ENCODE data around the gene KIF13A.
"Not testable (repeated sequence)": the region's sequence is repeated elsewhere in the genome, so short reads cannot be mapped to it uniquely, and the experiment has no call there.

The KIF13A gene

DNA sequence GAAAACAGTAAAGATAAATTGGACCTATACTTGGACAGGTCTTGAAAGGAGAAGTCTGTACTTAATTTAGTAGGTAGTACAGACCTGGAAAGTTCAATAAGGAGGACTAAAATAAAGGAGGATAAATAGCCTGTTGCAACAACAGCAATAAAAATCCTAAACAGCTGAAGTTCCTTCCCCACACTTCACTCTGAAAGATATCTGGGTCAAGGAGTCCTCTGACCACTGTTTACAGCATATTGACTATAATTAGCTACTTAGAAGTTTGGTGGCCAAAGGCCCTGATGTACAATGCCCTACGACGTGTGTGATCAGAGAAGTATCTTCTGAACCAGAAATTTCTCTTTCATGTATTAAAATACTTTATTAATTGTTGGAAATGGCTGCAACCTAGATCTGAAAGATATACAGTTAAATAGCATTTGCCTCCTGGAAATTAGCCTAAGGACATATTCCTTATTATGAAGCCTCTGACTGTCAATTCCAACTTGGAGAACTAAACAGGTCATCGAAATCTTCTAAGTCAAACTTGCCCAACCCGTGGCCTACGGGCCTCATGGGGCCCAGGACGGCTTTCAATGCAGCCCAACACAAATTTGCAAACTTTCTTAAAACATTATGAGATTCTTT lies 82.8 kb downstream of the KIF13A start:
- DNase-seq (ENCODE audit: low read depth in 4 of 4, low spot score in 1 of 4), result no peak

DNA sequence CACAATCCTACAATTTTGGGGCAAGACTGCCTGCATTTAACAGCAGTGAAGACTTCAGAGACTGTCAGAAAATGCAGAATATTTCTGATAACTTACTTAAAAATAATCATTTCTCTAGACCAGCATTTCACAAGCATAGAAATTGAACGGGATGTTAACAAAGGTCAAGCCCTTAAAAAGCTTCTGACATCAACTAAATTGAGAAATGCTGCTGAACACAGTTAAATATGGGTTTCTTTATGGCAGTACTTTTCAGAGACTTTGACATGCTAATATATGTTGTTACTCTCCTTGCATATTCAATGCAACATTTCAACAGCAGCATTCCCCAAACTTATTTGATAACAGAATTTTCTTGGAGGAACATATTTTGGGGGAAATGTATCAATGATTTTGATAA lies 84.5 kb downstream of the KIF13A start:
- no peak for DNase-seq (ENCODE audit: low read depth in 4 of 4, low spot score in 1 of 4)

DNA sequence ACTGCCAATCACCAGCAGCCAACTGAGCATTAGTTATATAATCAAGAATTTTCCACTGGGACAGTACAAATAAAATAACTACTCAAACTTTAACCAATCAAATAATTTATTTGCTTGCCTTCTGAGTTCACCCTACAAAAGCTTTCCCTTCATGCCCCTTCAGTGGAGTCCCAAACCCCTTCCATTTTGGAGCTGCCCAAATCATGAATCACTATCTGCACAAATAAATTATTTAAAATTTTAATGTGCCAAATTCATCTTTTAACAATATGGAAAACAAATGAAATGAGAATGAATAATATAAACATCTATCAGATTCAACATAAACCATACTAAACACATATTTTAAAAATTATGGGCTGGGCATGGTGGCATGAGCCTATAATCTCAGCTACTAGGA lies 85.9 kb downstream of the KIF13A start:
- DNase-seq (ENCODE audit: low read depth in 4 of 4, low spot score in 1 of 4), result no peak

DNA sequence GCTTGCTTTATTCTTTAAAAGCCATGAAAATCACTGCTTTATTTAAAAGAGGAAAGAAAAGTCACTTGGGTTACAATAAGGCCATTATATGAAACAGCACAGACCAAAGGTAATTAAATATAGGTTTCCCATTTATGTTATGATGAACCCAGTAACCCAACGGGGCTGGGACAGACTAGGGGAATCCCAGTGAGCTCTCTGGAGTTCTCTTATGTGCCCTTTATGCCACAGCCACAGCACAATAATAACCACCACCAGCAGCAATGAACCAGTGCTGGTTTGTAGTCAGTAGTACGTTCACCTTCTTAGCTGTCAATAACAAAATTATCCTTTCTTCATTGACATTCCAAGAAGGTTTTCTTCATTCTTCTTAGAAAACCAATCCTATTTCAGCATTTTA lies 87.4 kb downstream of the KIF13A start:
- DNase-seq (ENCODE audit: low read depth in 4 of 4, low spot score in 1 of 4), result no peak

DNA sequence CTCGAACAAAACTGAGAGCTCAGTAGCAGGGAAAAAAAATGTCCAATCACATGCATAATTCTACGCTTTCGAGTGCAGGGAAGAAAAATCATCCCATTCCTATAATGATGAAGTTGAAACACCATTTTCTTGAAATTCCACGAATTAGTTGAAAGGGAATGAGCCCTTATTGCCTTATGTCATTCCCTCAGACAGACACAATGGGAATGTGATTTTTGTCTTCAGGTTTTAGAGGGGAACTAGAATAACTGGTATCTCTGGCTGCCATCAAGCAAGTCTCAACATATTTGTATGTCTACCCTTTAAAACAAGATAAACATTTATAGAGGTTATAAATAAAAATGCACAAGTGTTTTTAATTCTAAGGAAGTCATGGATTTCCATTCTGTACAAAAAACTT lies 87.9 kb downstream of the KIF13A start:
- DNase-seq (ENCODE audit: low read depth in 4 of 4, low spot score in 1 of 4), result no peak

DNA sequence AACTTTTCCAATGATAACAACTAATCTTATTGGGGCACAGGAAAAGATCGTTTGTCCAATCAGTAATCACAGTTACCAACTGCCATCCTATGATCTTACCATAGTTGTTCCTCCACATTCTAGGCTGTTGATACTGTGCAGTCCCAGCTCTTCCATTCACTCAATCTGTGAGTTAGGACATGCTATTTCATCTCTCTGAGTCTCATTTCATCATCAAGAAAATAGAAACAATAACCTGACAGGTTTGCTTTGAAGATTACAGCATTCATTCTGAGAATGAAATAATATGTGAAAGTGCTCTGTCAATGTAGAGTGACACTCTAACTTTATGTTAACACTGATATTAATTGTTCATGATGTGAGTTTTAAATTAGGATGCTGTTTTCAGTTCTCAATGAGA lies 89.8 kb downstream of the KIF13A start:
- no peak for DNase-seq (ENCODE audit: low read depth in 4 of 4, low spot score in 1 of 4)

DNA sequence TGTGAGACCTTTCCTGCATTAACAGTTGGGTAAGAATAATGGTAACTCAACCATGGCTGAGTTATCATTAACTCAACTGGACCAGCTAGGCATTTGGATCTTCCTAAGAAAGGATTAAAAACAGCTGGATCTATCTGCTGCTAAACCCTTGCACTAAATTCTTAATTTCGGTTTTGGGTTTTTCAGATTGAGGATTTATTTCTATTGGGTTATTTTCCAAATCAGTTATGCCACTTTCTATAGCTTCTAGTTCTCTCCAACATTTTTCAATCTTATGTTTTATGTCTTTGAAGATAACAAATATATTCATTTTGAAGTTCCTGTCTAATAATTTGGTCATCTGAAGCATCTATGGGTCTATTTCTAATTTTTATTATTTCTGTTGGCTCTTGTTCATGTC lies 92.5 kb downstream of the KIF13A start:
- DNase-seq (ENCODE audit: low read depth in 4 of 4, low spot score in 1 of 4), result no peak

DNA sequence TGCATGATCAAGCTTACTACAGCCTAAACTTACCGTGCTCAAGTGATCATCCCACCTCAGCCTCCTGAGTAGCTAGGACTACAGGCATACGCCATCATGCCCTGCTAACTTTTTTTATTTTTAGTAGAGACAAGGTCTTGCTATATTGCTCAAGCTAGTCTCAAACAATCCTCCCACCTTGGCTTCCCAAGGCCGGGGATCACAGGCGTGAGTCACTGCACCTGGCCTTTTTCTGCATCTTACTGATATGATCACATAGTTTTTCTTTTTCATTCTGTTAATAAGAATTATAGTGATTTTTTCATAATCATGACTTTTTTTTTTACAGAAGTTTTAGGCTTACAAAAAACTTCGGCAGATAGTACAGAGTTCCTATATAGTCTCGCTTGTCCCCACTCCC lies 93.2 kb downstream of the KIF13A start:
- DNase-seq (ENCODE audit: low read depth in 4 of 4, low spot score in 1 of 4), result no peak

DNA sequence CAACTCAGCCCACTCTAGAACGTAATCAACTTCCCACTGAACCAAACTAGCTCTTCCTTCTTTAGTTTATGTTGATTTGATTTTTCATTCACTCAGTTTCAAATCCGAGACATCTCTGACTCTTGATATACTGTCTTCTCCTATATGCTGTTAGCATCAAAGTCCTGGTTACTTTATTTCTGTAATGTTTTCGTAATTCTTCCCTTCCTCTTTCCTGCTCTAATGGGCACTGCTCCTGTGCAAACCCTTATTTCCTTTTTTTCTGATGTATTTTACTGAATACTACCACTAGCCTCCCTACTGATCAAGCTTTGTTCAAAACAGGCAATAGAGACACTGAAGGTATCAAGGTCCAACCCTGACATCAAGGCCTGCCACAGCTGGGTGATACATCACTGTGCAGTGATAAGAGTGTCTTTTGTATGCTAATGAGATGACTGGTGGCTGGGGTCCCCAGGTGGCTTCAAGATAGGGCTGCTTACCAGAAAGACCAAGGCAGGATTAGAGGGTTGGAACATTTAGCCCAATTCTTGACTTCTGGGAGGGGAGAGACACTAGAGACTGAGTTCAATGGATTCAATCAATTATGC lies 95.2 kb downstream of the KIF13A start:
- DNase-seq (ENCODE audit: low read depth in 4 of 4, low spot score in 1 of 4), result no peak

DNA sequence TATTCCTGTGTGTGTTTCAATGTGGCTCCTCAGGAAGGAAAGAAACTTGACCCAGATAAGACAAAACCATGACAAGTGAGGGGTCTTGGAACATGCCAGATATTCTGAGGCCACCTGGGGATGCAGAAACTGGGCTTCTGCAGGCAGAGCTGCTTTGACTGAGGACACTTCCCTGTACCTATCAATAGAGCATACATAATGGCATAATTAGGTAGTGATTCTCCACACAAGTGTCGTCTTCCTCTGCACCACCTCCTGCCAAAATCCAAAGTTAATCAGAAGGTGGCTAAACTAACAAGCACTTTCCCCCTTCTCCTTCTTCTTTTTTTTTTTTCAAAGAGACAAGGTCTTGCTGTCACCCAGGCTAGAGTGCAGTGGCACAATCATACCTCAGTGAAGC lies 97.1 kb downstream of the KIF13A start:
- DNase-seq (ENCODE audit: low read depth in 4 of 4, low spot score in 1 of 4), result no peak

DNA sequence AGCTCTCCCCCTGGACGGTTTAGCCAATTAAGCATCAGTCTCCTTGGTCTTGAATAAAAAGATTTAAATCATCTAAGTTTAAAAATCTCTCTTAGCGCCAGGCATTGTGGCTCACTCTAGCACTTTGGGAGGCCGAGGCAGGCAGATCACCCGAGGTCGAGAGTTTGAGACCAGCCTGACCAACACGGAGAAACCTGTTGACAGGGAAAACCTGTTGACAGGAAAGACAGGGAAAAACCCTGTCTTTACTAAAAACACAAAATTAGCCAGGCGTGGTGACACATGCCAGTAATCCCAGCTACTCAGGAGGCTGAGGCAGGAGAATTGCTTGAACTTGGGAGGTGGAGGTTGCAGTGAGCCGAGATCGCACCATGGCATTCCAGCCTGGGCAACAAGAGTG lies 97.7 kb downstream of the KIF13A start:
- DNase-seq (ENCODE audit: low read depth in 4 of 4, low spot score in 1 of 4), result not testable (repeated sequence)

DNA sequence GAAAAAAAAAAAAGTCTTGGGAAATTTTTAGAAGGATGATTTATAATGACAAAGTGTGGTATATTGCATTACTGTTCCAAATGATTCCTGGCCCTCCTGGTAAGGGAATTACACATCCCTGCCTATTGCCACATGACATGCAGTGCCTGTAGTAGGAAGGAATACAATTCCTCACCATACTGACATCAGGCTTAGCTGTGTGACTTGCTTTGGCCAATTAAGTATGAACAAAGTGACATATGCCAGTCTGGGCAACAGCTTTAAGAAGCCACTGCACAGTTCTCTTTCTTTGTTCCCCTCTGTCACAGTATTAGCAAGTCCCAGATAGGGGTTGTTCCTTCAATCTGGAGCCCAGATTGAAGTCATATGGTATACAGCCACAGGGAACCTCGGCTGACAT lies 100.5 kb downstream of the KIF13A start:
- no peak for DNase-seq (ENCODE audit: low read depth in 4 of 4, low spot score in 1 of 4)

DNA sequence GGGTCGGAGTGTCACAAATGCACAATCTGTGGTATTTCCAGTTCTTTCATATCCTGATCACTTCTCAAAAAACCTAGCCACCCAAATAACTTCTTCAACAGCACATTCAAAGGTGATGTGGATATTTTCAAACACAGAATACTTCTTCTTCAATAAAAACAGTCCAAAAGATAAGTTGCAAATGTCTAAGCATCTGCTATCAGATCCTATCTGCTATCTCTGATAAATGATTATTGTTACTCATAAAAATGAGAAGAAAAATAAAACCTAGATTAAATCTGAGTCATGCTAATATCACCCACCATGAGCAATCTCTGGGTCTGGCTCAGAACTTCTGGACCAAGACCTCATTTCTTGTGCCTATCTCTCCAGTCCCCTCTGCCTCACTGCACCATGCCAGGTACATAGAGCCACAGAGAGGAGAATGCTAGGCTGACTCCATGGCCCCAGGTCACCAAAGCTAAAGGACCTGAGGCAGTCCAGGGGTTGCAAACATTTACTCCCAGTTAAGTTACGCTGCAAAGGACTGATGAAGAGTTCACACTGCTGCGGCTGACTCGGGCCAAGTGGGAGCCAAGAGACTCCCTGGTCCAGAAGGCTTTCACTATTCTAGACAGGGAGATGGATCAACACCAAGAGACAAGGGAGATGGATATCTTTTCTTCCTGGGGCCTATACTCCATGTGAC lies 101.4 kb downstream of the KIF13A start:
- no peak for DNase-seq (ENCODE audit: low read depth in 4 of 4, low spot score in 1 of 4)

DNA sequence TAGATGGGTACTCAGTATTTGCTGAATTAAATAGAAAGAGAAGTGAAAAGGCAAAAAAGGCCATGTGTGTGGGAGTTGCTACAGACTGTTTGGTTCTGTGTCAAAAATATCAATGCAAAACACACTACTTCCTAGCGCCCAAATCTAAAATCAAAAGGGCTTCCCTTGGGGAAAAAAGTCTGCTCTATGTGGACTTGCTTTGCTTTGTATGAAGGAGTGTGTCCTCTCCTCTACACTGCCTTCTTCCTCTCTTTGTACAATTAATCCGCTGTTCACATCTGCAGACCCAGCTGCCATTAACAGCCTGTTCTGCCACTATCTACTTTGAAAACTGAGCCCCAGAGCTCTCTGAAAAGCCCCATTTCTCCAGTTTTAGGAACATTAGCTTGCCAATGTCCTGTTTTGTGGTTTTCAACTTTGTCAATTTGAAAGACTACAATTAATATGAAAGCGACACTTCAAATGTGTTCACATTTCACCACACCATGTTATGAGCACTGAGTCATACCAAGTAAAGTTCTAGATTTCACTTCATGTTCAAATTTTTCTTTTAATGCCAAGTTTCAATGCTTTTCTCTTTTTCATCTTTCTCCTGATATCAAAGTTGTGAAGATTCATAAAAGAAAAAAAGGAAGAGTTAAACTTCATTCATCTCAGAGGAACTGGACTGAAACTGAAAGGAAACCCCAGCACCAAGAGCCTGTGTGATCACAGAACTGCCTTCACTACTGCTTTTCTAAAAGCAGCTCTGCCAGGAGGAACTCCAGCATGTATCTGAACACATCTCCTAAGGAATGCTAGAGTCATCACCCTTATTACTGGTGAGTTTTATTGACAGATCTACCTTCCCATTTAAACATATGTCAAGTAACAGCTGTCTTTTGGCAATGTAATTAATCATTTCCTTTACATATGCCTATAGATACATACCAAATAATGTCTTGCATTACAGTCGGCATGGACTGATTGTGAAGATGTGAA lies 102.6 kb downstream of the KIF13A start:
- DNase-seq (ENCODE audit: low read depth in 4 of 4, low spot score in 1 of 4), result no peak

DNA sequence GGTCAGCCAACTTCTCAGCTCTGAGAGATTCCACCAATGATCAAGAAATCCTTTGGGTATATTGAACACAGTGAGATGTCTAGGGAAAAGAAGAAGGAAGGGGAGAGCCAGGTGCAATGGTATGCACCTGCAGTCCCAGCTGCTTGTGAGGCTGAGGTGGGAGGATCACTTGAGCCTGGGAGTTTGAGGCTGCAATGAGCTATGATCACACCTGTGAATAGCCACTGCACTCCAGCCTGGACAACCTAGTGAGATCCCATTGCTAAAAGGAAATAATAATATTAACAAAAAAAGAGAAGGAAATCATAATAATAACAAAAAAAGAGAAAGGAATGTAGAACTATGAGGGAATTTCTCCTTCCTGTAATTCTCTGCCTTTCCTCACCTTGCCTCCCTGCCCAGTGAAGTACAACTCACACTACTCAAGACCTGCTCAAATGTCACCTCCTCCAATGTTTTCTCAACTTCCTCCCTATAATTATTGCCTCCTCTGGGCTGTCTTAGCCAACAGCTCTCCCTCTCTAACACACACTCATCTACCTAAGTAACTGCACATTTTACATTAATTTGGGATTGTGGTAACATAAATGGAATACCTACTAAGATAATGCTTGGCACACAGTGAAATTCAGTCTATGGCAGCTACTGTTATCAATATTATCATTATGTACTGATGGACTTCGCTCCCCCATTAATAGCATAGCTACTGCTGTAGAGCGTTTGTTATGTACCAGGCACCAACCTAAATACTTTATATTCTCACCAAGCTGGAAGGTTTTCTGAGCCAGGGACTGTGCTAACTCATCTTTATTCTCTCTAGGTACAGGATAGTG lies 103.6 kb downstream of the KIF13A start:
- DNase-seq (ENCODE audit: low read depth in 4 of 4, low spot score in 1 of 4), result no peak

DNA sequence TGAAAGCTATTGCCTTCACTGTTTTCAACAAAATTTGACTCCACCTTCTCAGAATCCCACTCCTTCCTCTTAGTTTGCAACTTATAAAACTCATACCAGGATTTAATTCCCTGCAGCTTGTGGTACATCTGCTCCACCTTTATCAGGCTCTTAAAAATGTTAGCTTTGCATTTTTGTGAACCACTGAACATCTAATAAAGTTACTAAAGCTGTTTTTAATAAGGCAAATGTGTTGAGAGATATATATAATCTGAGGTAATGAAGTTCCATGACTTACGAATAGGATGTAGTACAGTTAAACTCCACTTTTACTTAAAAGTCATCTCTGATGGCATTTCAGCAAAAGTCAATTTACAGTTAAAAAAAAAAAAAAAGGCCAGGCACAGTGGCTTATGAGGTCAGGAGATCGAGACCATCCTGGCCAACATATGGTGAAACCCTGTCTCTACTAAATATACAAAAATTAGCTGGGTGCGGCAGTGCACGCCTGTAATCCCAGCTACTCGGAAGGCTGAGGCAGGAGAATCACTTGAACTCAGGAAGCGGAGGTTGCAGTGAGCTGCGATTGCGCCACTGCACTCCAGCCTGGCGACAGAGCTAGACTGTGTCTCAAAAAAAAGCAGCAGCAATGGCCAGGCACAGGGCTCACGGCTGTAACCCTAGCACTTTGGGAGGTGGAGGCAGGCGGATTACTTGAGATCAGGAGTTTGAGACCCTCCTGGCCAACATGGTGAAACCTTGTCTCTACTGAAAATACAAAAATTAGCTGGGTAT lies 106.2 kb downstream of the KIF13A start:
- no peak for DNase-seq (ENCODE audit: low read depth in 4 of 4, low spot score in 1 of 4)

DNA sequence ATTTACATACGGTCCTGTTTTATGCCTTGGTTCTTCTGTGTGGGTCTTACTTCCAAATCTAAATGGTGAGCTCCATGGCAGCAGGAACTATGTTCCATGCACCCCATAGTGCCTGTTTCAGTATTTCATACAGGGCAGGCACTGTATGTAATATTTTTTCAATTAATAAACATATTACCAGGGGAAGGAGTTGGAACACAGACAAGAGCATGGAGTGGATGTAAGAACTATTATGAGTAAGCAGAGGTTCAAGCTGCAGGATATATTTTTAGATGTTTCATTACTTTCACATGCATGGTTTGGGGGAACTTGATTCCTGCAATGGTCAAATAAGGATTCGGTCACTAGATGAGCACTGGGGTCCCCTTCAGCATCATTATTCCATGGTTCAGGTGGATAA lies 108.3 kb downstream of the KIF13A start:
- no peak for DNase-seq (ENCODE audit: low read depth in 4 of 4, low spot score in 1 of 4)

DNA sequence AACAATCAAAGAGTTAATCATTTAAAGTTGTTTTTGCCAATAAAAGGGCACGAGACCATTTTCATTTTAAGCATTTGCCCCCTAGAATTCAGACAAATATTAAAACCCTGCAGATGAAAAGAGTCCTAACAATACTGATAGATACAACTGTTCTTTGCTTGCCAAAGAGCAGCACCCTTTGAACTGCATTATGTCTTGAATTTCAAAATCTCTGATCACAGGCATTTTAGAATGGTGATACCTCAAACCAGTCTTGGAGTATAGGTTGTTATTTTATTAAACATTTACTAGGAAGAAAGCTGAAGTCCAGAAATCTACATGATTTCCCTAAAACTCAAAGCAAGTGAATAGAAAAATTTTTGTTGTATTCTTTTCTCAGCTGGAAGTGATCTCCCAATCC lies 108.7 kb downstream of the KIF13A start:
- DNase-seq (ENCODE audit: low read depth in 4 of 4, low spot score in 1 of 4), result no peak

DNA sequence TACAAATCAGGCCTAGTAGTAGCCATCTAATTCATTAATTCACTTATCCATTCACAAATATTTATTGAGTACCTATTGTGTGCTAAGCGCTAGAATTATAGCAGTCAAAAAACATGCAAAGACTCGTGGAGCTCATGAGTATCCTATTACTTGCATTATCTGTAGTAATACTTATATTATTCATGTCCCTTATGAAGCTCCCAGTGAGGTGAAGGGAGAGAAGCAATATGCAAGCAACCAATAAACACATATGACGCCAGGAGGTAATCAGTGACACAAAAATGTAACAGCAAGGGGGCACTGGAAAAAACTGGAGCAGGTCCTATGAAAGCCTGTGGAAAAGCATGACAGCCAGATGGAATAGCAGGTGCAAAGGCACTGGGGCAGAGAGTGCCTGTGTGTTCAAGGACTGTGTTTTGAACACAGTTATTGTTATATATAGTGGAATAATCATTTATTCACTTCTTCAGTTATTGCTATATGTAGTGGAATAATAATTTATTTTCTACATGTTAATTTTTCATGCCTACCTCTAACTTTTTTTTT lies 109.5 kb downstream of the KIF13A start:
- DNase-seq (ENCODE audit: low read depth in 4 of 4, low spot score in 1 of 4), result no peak
